Duodenal mucosa (tissue), 2 donors: Measurements from ENCODE around the gene FNDC11.
"Not testable (repeated sequence)": the region's sequence is repeated elsewhere in the genome, so short reads cannot be mapped to it uniquely, and the experiment has no call there.

Source experiments
- H3K27ac ChIP-seq: one replicate; pipeline ENCODE4 v1.7.0; 2013; ENCODE audit warnings: low read depth, low read length
- H3K27me3 ChIP-seq, 2 donors: one replicate each; pipeline ENCODE4 v1.7.0; 2013; ENCODE audit warnings: low read length in 2 of 2, control low read depth in 1 of 2; ENCODE audit not compliant: insufficient read depth in 2 of 2, control insufficient read depth in 1 of 2
- H3K36me3 ChIP-seq, 2 donors: one replicate each; pipeline ENCODE4 v1.7.0; 2013; ENCODE audit warnings: low read length in 2 of 2, control low read depth in 1 of 2; ENCODE audit not compliant: insufficient read depth in 2 of 2, control insufficient read depth in 1 of 2
- H3K4me1 ChIP-seq, 2 donors: one replicate each; pipeline ENCODE4 v1.7.0; 2013; ENCODE audit warnings: low read length in 2 of 2, control low read depth in 1 of 2; ENCODE audit not compliant: insufficient read depth in 2 of 2, control insufficient read depth in 1 of 2
- H3K4me3 ChIP-seq, 2 donors: one replicate each; pipeline ENCODE4 v1.7.0; 2013; ENCODE audit warnings: low read length in 2 of 2, low read depth in 1 of 2
- H3K9ac ChIP-seq, 2 donors: one replicate each; pipeline ENCODE4 v1.7.0; 2013; ENCODE audit warnings: low read length in 2 of 2, low read depth in 1 of 2
- H3K9me3 ChIP-seq, 2 donors: one replicate each; pipeline ENCODE4 v1.7.0; 2013; ENCODE audit warnings: low read length in 2 of 2, control low read depth in 1 of 2; ENCODE audit not compliant: control insufficient read depth in 1 of 2

FNDC11 gene, protein sequence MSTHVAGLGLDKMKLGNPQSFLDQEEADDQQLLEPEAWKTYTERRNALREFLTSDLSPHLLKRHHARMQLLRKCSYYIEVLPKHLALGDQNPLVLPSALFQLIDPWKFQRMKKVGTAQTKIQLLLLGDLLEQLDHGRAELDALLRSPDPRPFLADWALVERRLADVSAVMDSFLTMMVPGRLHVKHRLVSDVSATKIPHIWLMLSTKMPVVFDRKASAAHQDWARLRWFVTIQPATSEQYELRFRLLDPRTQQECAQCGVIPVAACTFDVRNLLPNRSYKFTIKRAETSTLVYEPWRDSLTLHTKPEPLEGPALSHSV

DNA sequence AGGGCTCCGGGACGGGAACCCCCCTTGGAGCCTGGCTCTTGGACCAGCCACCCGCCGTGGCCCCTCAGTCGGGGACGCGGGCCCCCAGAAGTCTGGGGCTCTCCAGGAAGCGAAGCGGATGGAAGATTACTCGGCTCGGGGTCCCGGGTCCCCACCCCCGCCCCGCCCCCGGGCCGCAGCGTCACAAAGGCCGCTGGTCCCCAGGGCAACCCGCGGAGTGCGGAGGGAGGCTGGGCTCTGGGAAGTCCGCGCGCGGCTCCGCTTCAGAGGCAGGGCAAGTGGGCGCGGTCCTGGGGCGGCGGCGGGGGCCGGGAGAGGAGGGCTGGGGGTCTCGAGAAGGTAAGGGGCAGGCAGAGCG lies at the start of gene FNDC11:
TSS of gene FNDC11 (plus strand) at position 227 of the 358 bp plus-strand sequence. CDS start 1,505 bp downstream, outside the sequence.
- peaks cover 4 to 9% of the 10 kb centered on the region in 2 donors for H3K4me1 ChIP-seq
- H3K9ac ChIP-seq, result peak within 1 kb of the TSS in 1 of 2 donors; percentile 18
- H3K36me3 ChIP-seq, result no peaks in the 10 kb centered on the region
- no peak within 1 kb of the TSS for H3K27ac ChIP-seq
- H3K4me3 ChIP-seq, result peak within 1 kb of the TSS; percentile 50 to 59
- no peaks in the 10 kb centered on the region for H3K9me3 ChIP-seq
- H3K27me3 ChIP-seq, result peaks cover 8 to 11% of the 10 kb centered on the region in 2 donors

DNA sequence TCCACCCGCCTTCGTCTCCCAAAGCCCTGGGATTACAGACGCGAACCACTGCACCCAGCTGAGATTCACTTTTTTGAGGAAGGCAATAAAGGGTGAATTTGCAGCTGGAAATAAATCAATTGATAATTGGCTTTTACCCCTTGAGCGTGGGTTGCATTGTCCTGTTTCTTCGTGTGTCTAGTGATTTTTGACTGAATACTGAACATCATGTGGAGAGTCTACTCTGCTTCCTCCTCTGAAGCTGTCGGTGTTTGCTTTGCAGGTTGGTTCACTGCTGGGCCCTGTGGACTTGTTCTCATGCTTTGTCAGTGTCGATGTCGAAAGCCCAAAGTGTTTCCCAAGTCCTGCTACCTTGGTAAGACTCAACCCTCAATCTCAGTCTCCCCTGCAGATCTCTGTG lies 49.3 kb upstream of the FNDC11 start:
- H3K36me3 ChIP-seq, result no peaks in the 10 kb centered on the region
- no peak overlapping the region for H3K9ac ChIP-seq
- no peak overlapping the region for H3K27ac ChIP-seq
- no peaks in the 10 kb centered on the region for H3K4me1 ChIP-seq
- H3K27me3 ChIP-seq, result peaks cover 14 to 23% of the 10 kb centered on the region in 2 donors
- H3K9me3 ChIP-seq, result peaks cover 9 to 12% of the 10 kb centered on the region in 2 donors
- H3K4me3 ChIP-seq, result no peak overlapping the region

- Histone ChIP-seq H3K36me3 (no peaks in the 10 kb centered on the region), H3K9me3 (peaks cover 9 to 12% of the 10 kb centered on the region in 2 donors), H3K27ac (no peak overlapping the region), H3K9ac (no peak overlapping the region), H3K4me3 (no peak overlapping the region), H3K27me3 (peaks cover 11 to 17% of the 10 kb centered on the region in 2 donors), H3K4me1 (no peaks in the 10 kb centered on the region)
These were observed 48.7 kb upstream of the FNDC11 start for GRCh38 chr20:63505281-63505680.

DNA sequence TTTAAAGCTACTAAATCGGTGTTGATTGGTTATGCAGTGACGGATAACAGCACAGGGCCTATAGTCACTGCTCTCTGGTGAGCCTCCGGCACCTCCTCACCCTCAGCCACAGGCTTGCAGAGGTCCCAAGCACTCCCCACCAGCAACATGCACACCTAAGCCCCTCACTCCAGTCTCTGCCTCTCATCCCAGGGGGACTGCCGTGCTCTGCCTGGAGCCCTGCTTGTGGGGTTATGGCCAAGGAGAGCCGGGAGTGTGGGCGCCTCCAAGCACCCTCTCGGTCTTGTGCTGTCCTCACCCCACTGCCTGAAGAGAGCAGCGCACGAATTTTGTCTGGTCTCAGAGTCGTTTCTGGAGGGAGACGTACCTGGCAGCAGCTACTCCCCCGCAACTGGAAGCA lies 48.2 kb upstream of the FNDC11 start:
- Histone ChIP-seq H3K36me3 (no peaks in the 10 kb centered on the region), H3K27ac (no peak overlapping the region), H3K9ac (no peak overlapping the region), H3K9me3 (peaks cover 9 to 12% of the 10 kb centered on the region in 2 donors), H3K4me3 (no peak overlapping the region), H3K4me1 (no peaks in the 10 kb centered on the region), H3K27me3 (peaks cover 11 to 15% of the 10 kb centered on the region in 2 donors)

DNA sequence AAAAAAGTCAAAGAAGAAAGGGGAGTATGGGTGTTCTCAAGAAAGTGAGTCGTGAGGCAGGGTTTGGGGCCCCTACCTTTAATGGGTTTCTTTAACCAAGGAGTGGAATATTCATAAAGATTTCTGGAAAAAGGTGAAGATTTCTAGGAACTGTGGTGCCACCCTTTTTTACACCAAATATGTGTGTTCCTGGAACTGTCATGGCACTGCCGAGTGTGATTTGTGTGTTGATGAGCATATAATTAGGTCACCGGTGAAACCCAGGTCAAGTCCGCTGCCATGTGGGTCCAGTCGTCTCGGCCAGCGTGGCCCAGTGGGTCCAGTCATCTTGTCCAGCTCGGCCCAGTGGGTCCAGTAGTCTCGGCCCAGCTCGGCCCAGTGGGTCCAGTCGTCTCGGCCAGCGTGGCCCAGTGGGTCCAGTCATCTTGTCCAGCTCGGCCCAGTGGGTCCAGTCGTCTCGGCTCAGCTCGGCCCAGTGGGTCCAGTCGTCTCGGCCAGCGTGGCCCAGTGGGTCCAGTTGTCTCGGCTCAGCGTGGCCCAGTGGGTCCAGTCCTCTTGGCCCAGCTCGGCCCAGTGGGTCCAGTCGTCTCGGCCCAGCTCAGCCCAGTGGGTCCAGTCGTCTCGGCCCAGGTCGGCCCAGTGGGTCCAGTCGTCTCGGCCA lies 46.7 kb upstream of the FNDC11 start:
- H3K9ac ChIP-seq, result no peak overlapping the region
- no peak overlapping the region for H3K4me3 ChIP-seq
- no peaks in the 10 kb centered on the region for H3K36me3 ChIP-seq
- peaks cover 9 to 12% of the 10 kb centered on the region in 2 donors for H3K9me3 ChIP-seq
- H3K4me1 ChIP-seq, result no peaks in the 10 kb centered on the region
- H3K27me3 ChIP-seq, result peaks cover 9 to 13% of the 10 kb centered on the region in 2 donors
- H3K27ac ChIP-seq, result no peak overlapping the region

DNA sequence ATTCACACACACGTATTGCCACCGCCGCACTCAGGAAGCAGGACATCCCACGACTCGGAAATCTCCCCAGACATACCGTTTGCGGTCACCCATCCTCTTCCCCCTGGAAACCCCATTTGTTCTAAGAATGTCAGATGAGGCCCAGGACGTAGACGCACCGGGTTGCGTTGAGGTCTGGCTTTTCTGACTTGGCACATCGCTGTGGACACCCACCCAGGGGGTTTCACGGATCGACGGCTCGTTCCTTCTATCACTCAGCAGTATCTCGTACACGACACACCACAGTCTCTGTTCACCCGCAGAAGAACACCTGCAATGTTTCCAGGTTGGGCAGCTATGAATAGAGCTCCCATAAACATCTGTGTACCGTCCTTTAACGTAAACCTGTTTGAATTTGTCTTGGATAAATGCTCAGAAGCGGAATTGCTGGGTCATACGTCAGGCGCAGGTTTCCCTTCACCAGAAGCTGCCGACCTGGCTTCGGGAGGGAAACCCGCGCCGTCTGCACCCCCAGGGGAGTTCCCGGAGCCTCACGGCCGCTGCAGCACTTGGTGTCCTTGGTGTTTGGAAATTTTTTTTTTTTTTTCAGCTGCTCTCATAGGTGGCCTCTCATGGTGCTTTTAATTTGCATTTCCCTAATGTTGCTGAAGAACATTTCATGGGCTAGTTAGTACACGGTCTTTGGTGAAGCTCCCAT lies 45.7 kb upstream of the FNDC11 start:
- no peak overlapping the region for H3K4me3 ChIP-seq
- H3K36me3 ChIP-seq, result no peaks in the 10 kb centered on the region
- no peak overlapping the region for H3K9ac ChIP-seq
- peaks cover 9 to 12% of the 10 kb centered on the region in 2 donors for H3K9me3 ChIP-seq
- no peak overlapping the region for H3K27ac ChIP-seq
- H3K4me1 ChIP-seq, result no peaks in the 10 kb centered on the region
- peaks cover 5 to 9% of the 10 kb centered on the region in 2 donors for H3K27me3 ChIP-seq

DNA sequence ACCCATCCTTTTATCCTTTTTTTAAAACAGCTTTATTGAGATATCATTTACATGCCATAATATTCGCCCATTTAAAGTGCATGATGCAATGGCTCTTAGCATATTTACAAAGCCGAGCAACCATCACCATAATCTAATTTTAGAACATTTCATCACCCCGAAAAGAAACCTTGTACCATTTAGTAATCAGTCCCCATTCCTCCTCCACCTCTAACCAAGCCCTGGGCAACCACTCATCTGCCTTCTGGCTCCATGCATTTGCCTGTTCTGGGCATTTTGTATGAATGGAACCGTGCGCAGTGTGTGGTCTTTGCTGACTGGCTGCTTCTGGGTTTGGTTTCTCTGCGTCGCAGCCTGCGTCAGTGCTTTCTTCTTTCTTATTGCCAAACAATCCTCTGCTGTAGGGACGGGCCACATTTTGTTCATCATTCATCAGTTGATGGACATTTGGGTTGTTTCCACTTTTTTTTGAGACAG lies 44.8 kb upstream of the FNDC11 start:
- H3K4me1 ChIP-seq, result no peaks in the 10 kb centered on the region
- no peak overlapping the region for H3K4me3 ChIP-seq
- no peak overlapping the region for H3K27ac ChIP-seq
- peaks cover 9 to 12% of the 10 kb centered on the region in 2 donors for H3K9me3 ChIP-seq
- no peak overlapping the region for H3K9ac ChIP-seq
- H3K36me3 ChIP-seq, result no peaks in the 10 kb centered on the region
- peaks cover 3 to 5% of the 10 kb centered on the region in 2 donors for H3K27me3 ChIP-seq

DNA sequence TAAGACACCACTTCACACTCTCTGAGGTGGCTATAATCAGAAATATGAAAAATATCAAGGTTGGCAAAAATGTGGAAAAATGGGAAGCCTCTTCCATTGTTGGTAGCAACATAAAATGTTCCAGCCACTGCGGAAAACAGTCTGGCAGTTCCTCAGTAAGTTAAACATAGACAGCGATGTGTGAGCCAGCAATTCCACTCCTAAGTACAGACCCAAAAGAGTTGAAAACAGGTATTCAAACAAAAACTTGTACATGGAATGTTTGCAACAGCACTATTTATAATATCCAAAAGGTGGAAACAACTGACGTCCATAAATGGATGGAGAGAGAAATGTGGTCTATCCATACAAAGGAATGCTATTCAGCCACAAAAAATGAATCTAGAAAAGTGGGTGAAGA lies 40.8 kb upstream of the FNDC11 start:
- no peaks in the 10 kb centered on the region for H3K4me1 ChIP-seq
- H3K9ac ChIP-seq, result no peak overlapping the region

GRCh38 chr20:63514520-63514919 lies 39.4 kb upstream of the FNDC11 start:
- H3K36me3 ChIP-seq, H3K4me1 ChIP-seq, H3K27ac ChIP-seq, H3K4me3 ChIP-seq, H3K9me3 ChIP-seq, H3K9ac ChIP-seq: not testable (repeated sequence)
- peaks cover 5 to 25% of the 10 kb centered on the region in 2 donors for H3K27me3 ChIP-seq

More for the DNA sequence above, 40.8 kb upstream of the FNDC11 start:
- peaks cover 5 to 13% of the 10 kb centered on the region in 2 donors for H3K27me3 ChIP-seq
- H3K9me3 ChIP-seq, result no peaks in the 10 kb centered on the region
- H3K27ac ChIP-seq, result no peak overlapping the region
- H3K36me3 ChIP-seq, result no peaks in the 10 kb centered on the region
- no peak overlapping the region for H3K4me3 ChIP-seq
